Keratinocyte (primary cell): Measurements from ENCODE around the gene HDGFL2. TPM values are rescaled to one million over a fixed set of nuclear protein-coding genes. Genes with fewer than 3 reads are reported as not detected.

Experiments used
- DNase-seq: peaks from one replicate; pipeline ENCODE4 v3.0.0-alpha.2; 2011; ENCODE audit warnings: low read depth, missing footprints, low spot score
- FAIRE-seq: peaks from 2 replicates; lab custom pipeline; 2011; peaks lifted over from hg19 to GRCh38; lab: Jason Lieb, UNC
- H2AFZ ChIP-seq: 2 replicates; pipeline ENCODE4 v1.6.0; 2012; ENCODE audit warnings: low read length, control low read depth, inconsistent platforms; ENCODE audit not compliant: control insufficient read depth
- H3K27ac ChIP-seq: 2 replicates; pipeline ENCODE4 v1.5.1; 2011; ENCODE audit warnings: low read length; ENCODE audit not compliant: control insufficient read depth, insufficient read depth
- H3K27me3 ChIP-seq: 3 replicates; pipeline ENCODE4 v1.6.0; 2011; ENCODE audit warnings: low read length; ENCODE audit not compliant: control insufficient read depth, insufficient read depth; ENCODE audit errors: extremely low read depth
- H3K36me3 ChIP-seq, 2 experiments: 2 replicates in 1 of 2; 3 replicates in 1 of 2; pipeline ENCODE4 v1.5.1; 2011; ENCODE audit warnings: low read length in 2 of 2, mild to moderate bottlenecking in 1 of 2; ENCODE audit not compliant: control insufficient read depth in 2 of 2, insufficient read depth in 2 of 2; ENCODE audit errors: extremely low read depth in 1 of 2
- H3K4me1 ChIP-seq: 3 replicates; pipeline ENCODE4 v1.5.1; 2011; ENCODE audit warnings: low read length; ENCODE audit not compliant: control insufficient read depth, insufficient read depth; ENCODE audit errors: extremely low read depth
- H3K4me2 ChIP-seq: 3 replicates; pipeline ENCODE4 v1.6.0; 2011; ENCODE audit warnings: low read depth, low read length; ENCODE audit not compliant: control insufficient read depth, insufficient read depth; ENCODE audit errors: extremely low read depth
- H3K4me3 ChIP-seq, 3 experiments: fragments of 200-600 bp in 1 of 3; sonication (generic) in 1 of 3; 2 replicates in 2 of 3; 3 replicates in 1 of 3; pipeline ENCODE4 v1.5.1; 2011 to 2016; ENCODE audit warnings: low read length in 3 of 3, mild to moderate bottlenecking in 3 of 3, control low read depth in 2 of 3, inconsistent platforms in 1 of 3, low read depth in 1 of 3, mixed read lengths in 1 of 3, mixed run types in 1 of 3, moderate library complexity in 1 of 3; ENCODE audit not compliant: control insufficient read depth in 2 of 3, insufficient read depth in 2 of 3; ENCODE audit errors: extremely low read depth in 1 of 3
- H3K79me2 ChIP-seq: 2 replicates; pipeline ENCODE4 v1.6.0; 2012; ENCODE audit warnings: low read length; ENCODE audit not compliant: control insufficient read depth, insufficient read depth
- H3K9ac ChIP-seq: 3 replicates; pipeline ENCODE4 v1.6.0; 2011; ENCODE audit warnings: low read length; ENCODE audit not compliant: control insufficient read depth, insufficient read depth; ENCODE audit errors: extremely low read depth
- H3K9me1 ChIP-seq: 3 replicates; pipeline ENCODE4 v1.6.0; 2011; ENCODE audit warnings: low read length; ENCODE audit not compliant: control insufficient read depth, insufficient read depth; ENCODE audit errors: extremely low read depth
- H3K9me3 ChIP-seq: 2 replicates; pipeline ENCODE4 v1.5.1; 2012; ENCODE audit warnings: low read depth, low read length; ENCODE audit not compliant: control insufficient read depth
- H4K20me1 ChIP-seq: 3 replicates; pipeline ENCODE4 v1.6.0; 2011; ENCODE audit warnings: low read length; ENCODE audit not compliant: control insufficient read depth, insufficient read depth; ENCODE audit errors: extremely low read depth
- CTCF ChIP-seq, 3 experiments: IDR thresholded peaks in 1 of 3; conservative IDR thresholded peaks in 1 of 3; optimal IDR thresholded peaks in 1 of 3; 2 replicates in 2 of 3; 3 replicates in 1 of 3; pipeline versions ENCODE3 to v1.5.1; 2011; ENCODE audit warnings: low read length in 3 of 3, mild to moderate bottlenecking in 3 of 3, moderate library complexity in 2 of 3, control low read depth in 1 of 3, inconsistent platforms in 1 of 3; ENCODE audit not compliant: insufficient read depth in 2 of 3; ENCODE audit errors: extremely low read depth in 1 of 3
- EZH2 ChIP-seq: IDR thresholded peaks from one replicate; pipeline ENCODE4 v1.6.1; 2012; ENCODE audit warnings: inconsistent platforms, mild to moderate bottlenecking, low read length, moderate library complexity
- dilution Hi-C: fragments of 300-500 bp; cut with MboI; formaldehyde crosslinking; loops from one replicate; pipeline ENCODE4 v1.7.0; 2020; ENCODE audit warnings: low sequenced_read_pairs; ENCODE audit not compliant: extremely low pct_ligation_motif_present
- polyA plus RNA-seq, 5 experiments: library from polyadenylated mRNA; depleted of rRNA in 3 of 5; stranded (reverse) in 3 of 5; stranded (forward) in 1 of 5; unstranded in 1 of 5; fragments of >200 nt; gene quantifications; 1 replicate in 1 of 5; 2 replicates in 3 of 5; 3 replicates in 1 of 5; pipeline versions ENCODE4 v1.2.1 to v1.2.3, GENCODE V29; 2011 to 2012; ENCODE audit warnings: missing spikeins in 2 of 5, low read depth in 1 of 5, low replicate concordance in 1 of 5

The HDGFL2 gene
- polyA plus RNA-seq, 1 donor (not counting 4 experiments of a cell fraction or from before 2014, with no cell fraction given), result 19.5 TPM

GRCh38 chr19:4449639-4450028 is 22.5 kb upstream of the HDGFL2 start:
- Histone ChIP-seq H3K36me3 (peaks cover 51 to 59% of the 10 kb centered on the region in 2 experiments), H2AFZ (no peak overlapping the region), H3K9ac (no peak overlapping the region), H4K20me1 (no peaks in the 10 kb centered on the region), H3K9me1 (no peaks in the 10 kb centered on the region), H3K4me1 (peaks cover 12% of the 10 kb centered on the region), H3K4me2 (no peak overlapping the region), H3K4me3 (no peak overlapping the region), H3K9me3 (no peaks in the 10 kb centered on the region), H3K27ac (no peak overlapping the region), H3K27me3 (no peaks in the 10 kb centered on the region), H3K79me2 (peaks cover 10% of the 10 kb centered on the region)
- no peak for DNase-seq
- FAIRE-seq, result no peak
- no peak for TF ChIP-seq EZH2
- no peak for TF ChIP-seq CTCF (optimal IDR thresholded peaks at IDR 0.05 in 1 of 3, IDR thresholded peaks at IDR 0.05 in 1 of 3, conservative IDR thresholded peaks at IDR 0.05 in 1 of 3; ENCODE audit: extremely low read depth in 1 of 3, insufficient read depth in 2 of 3, low read length in 3 of 3)
- dilution Hi-C loops, result no loop called here

- no peak overlapping the region for H3K4me3 ChIP-seq
- H3K27ac ChIP-seq, result no peak overlapping the region
- H3K4me1 ChIP-seq, result peaks cover 31% of the 10 kb centered on the region
- FAIRE-seq (no peak), DNase-seq (no peak)
- TF ChIP-seq CTCF (optimal IDR thresholded peaks at IDR 0.05 in 1 of 3, IDR thresholded peaks at IDR 0.05 in 1 of 3, conservative IDR thresholded peaks at IDR 0.05 in 1 of 3; ENCODE audit: extremely low read depth in 1 of 3, insufficient read depth in 2 of 3, low read length in 3 of 3) (no peak), EZH2 (no peak)
- H4K20me1 ChIP-seq, result no peaks in the 10 kb centered on the region
- peaks cover 25% of the 10 kb centered on the region for H3K79me2 ChIP-seq
- no peak overlapping the region for H2AFZ ChIP-seq
- no peaks in the 10 kb centered on the region for H3K9me3 ChIP-seq
- H3K27me3 ChIP-seq, result no peaks in the 10 kb centered on the region
- no peak overlapping the region for H3K9ac ChIP-seq
- dilution Hi-C loops, result no loop called here
- peaks cover 30 to 39% of the 10 kb centered on the region in 2 experiments for H3K36me3 ChIP-seq
- no peak overlapping the region for H3K4me2 ChIP-seq
- H3K9me1 ChIP-seq, result no peaks in the 10 kb centered on the region
These were observed 19.7 kb upstream of the HDGFL2 start for GRCh38 chr19:4452230-4452990.
